Activated CD4-positive, alpha-beta memory T cell treated with anti-CD3 and anti-CD28 coated beads, Interleukin-2, amount 10 ng/mL, durations not matched to agents 7 days and 5 days (primary cell): ENCODE results near the gene TINAGL1. TPM values are rescaled to one million over a fixed set of nuclear protein-coding genes. Genes with fewer than 3 reads are reported as not detected.
A peak's percentile ranks its signal among the peaks of the same experiment; 100 is the strongest.

ENCODE experiments used
- CTCF ChIA-PET: fragments of 350-600 bp; sonication (Branson Sonifier 250); formaldehyde crosslinking; loops from one replicate; lab custom pipeline; 2021; ENCODE audit warnings: antibody characterized with exemption, inconsistent platforms; lab: Charles Lee
- POLR2A ChIA-PET: fragments of 350-600 bp; sonication (Branson Sonifier 250); formaldehyde crosslinking; loops from one replicate; lab custom pipeline; 2021; ENCODE audit warnings: antibody characterized with exemption; lab: Charles Lee
- DNase-seq: peaks from one replicate; pipeline ENCODE4 v3.0.0-alpha.2; 2020
- H3K27ac Mint-ChIP-seq: one replicate; pipeline ENCODE4 v1.8.0; 2021; ENCODE audit warnings: mild to moderate bottlenecking, mixed read lengths
- H3K27me3 Mint-ChIP-seq: one replicate; pipeline ENCODE4 v1.8.0; 2021; ENCODE audit warnings: mixed read lengths
- H3K36me3 Mint-ChIP-seq: one replicate; pipeline ENCODE4 v1.8.0; 2021; ENCODE audit warnings: low read depth, mixed read lengths
- H3K4me1 Mint-ChIP-seq: one replicate; pipeline ENCODE4 v1.8.0; 2021; ENCODE audit warnings: mixed read lengths
- H3K4me3 Mint-ChIP-seq: one replicate; pipeline ENCODE4 v1.8.0; 2021; ENCODE audit warnings: mild to moderate bottlenecking, mixed read lengths
- H3K9me3 Mint-ChIP-seq: one replicate; pipeline ENCODE4 v1.8.0; 2021; ENCODE audit warnings: mixed read lengths
- total RNA-seq, 2 experiments: library from RNA; stranded (reverse); gene quantifications; one replicate each; pipeline ENCODE4 v1.2.3, GENCODE V29; 2021

TINAGL1 gene
- total RNA-seq, 2 experiments from 2014 or later: not detected

DNA sequence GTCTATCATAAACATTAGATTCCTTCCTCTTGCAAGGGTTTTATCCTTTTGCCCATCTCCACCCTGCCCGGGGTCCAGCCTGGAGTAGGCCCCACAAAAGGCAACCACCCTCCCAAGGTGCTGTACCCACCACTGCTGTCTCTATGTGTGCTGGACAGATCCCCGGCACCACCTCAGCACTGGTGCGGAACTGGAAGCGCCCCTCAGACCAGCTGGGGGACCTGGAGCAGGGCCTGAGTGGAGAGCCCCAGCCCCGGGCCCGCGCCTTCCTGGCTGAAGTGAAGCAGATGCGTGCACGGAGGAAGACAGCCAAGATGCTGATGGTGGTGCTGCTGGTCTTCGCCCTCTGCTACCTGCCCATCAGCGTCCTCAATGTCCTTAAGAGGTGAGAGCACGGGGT is 47.0 kb downstream of the TINAGL1 start:
- Mint-ChIP-seq H3K4me1 (peaks cover 14% of the 10 kb centered on the region), H3K27me3 (peaks cover 10% of the 10 kb centered on the region), H3K27ac (no peak overlapping the region), H3K4me3 (no peak overlapping the region), H3K9me3 (no peaks in the 10 kb centered on the region), H3K36me3 (peaks cover 7% of the 10 kb centered on the region)
- no peak for DNase-seq
- ChIA-PET CTCF (no interaction called here), POLR2A (no interaction called here)

DNA sequence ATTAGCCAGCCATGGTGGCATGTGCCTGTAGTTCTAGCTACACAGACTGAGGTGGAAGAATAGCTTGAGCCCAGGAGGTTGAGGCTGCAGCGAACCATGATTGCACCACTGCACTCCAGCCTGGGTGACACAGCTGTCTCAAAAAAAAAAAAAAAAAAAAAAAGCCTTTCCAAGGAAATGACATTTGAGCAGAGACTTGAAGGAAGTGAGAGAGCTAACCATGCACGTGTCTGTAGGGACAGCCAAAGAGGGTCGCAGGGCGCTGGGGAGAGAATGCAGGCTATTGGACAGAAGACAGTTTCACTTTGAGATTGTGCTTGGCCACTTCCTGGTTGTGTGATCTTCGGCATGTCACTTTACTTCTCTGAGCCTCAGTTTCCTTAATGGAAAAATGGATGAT is 48.0 kb downstream of the TINAGL1 start:
- Mint-ChIP-seq H3K36me3 (peaks cover 17% of the 10 kb centered on the region), H3K4me1 (peaks cover 14% of the 10 kb centered on the region), H3K4me3 (no peak overlapping the region), H3K9me3 (no peaks in the 10 kb centered on the region), H3K27ac (no peak overlapping the region), H3K27me3 (peaks cover 3% of the 10 kb centered on the region)
- ChIA-PET POLR2A (interaction anchor here (0.9 kb wide), 1 partner anchor 21 kb away, joined by 3 read pairs; the partner anchor contains the start of gene PEF1), CTCF (interaction anchor here (0.7 to 1.3 kb wide), 2 partner anchors 75 to 201 kb away, joined by 3 read pairs; no protein-coding TSS in a partner anchor)
- DNase-seq: no peak

DNA sequence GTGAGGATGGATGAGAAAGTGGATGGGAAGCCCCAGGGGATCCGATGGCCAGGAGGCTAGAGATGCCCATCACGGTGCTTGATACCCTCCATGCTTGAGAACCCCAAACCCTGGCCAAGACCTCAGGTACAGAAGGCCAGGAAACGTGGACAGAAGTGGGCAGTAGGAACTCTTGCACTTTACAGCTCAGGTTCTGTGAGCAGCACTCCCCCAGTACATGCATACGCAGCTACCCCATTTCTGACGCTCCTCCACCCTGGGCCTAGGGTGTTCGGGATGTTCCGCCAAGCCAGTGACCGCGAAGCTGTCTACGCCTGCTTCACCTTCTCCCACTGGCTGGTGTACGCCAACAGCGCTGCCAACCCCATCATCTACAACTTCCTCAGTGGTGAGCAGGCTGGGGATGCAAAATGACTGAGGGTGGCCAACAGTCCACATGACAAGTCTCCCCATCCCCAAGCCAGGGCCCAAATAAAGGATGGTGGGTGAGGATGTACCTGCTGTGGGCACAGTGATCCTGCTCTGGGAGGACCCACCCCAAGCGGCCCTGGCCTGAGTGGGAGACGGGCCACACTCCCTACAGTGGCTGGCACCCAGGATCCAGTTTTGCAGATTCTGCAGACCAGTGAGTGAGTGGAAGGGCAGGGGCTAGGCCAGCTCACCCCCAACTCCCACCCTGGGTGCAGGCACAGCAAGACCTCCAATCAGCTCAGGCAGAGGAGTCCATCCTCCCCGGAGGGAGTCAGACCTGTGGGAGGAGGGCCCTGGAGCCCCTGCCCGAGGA is 48.6 kb downstream of the TINAGL1 start:
- Mint-ChIP-seq H3K4me3 (no peak overlapping the region), H3K27me3 (no peaks in the 10 kb centered on the region), H3K4me1 (peaks cover 14% of the 10 kb centered on the region), H3K27ac (no peak overlapping the region), H3K36me3 (peaks cover 23% of the 10 kb centered on the region), H3K9me3 (no peaks in the 10 kb centered on the region)
- ChIA-PET CTCF (interaction anchor here (1.3 kb wide), 1 partner anchor 76 kb away, joined by 3 read pairs; no protein-coding TSS in a partner anchor), POLR2A (interaction anchor here (0.9 kb wide), 1 partner anchor 20 kb away, joined by 3 read pairs; the partner anchor contains the start of gene PEF1)
- DNase-seq: no peak

DNA sequence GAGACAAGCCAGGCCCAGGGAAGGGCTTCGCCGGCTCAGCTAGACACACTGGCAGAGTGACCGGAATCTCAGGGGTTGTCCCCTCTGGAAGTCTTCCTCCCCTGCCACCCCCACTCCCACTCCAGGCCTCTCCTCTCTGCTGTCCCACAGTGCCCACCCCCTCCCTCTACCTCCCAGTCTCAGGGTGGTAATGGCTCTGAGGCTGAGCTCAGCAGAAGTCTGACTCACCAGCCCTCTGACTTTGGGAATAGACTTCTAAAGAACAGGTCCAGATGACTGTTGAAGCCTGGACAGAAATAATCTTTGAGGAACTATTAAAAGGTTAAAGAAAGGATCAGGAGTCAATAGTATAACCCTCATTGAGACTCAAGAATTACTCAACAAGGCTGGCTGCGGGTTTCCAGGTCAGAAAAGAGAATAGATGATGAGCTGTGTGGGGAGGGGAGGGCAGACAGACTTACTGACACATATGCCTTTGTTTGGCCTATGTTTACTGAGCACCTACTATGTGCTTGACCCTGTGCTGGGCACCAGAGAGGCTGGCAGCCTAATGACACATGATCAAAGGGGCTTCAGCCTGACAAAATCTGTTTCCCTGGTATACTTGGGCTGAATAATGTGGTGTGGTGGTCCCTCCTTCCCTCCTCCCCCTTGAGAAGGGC is 49.4 kb downstream of the TINAGL1 start:
- no peak for DNase-seq
- POLR2A ChIA-PET: interaction anchor here (1.4 kb wide), 1 partner anchor 18 kb away, joined by 6 read pairs; the partner anchor contains the start of gene PEF1
- CTCF ChIA-PET: no interaction called here
- Mint-ChIP-seq H3K27me3 (no peaks in the 10 kb centered on the region), H3K4me1 (peaks cover 14% of the 10 kb centered on the region), H3K36me3 (peaks cover 29% of the 10 kb centered on the region), H3K27ac (no peak overlapping the region), H3K9me3 (no peaks in the 10 kb centered on the region), H3K4me3 (no peak overlapping the region)

DNA sequence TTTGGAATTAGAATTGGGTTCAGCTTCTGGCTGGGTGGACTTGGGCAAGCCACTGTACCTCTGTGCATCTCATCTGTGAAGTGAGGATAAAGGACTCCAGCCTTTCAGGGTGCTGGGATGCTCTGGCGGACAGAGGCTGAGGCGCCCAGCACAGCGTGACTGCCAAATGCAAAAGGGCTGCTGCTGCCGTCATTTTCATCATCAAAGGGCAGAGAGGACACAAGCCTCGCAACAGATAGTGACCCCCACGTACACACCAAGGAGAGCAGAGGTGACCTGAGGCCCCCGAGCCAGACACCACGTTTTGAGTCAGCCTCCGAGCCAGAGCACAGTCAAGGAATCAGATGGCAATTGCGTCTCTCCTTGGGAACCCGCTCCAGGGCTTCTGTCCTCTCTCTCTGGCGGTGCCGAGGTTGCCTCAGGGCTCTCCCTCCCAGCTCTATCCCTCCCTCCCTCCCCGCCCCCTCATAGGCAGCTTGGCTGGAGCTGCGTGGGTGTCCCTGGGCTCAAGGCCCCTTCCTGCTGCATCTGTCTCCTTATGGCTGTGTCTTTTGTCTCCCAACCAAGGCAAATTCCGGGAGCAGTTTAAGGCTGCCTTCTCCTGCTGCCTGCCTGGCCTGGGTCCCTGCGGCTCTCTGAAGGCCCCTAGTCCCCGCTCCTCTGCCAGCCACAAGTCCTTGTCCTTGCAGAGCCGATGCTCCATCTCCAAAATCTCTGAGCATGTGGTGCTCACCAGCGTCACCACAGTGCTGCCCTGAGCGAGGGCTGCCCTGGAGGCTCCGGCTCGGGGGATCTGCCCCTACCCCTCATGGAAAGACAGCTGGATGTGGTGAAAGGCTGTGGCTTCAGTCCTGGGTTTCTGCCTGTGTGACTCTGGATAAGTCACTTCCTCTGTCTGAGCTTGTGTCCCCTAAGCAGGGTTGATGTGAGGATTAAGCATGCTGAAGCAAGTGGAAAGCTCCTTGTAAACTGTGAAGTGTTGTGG is 50.2 kb downstream of the TINAGL1 start:
- Mint-ChIP-seq H3K4me1 (peaks cover 14% of the 10 kb centered on the region), H3K9me3 (no peaks in the 10 kb centered on the region), H3K27me3 (no peaks in the 10 kb centered on the region), H3K4me3 (no peak overlapping the region), H3K36me3 (peaks cover 29% of the 10 kb centered on the region), H3K27ac (no peak overlapping the region)
- ChIA-PET POLR2A (interaction anchor here (0.8 to 1.4 kb wide), 2 partner anchors 8 to 18 kb away, joined by 3 to 6 read pairs; partner anchors contain the start of gene PEF1), CTCF (no interaction called here)
- DNase-seq: no peak

DNA sequence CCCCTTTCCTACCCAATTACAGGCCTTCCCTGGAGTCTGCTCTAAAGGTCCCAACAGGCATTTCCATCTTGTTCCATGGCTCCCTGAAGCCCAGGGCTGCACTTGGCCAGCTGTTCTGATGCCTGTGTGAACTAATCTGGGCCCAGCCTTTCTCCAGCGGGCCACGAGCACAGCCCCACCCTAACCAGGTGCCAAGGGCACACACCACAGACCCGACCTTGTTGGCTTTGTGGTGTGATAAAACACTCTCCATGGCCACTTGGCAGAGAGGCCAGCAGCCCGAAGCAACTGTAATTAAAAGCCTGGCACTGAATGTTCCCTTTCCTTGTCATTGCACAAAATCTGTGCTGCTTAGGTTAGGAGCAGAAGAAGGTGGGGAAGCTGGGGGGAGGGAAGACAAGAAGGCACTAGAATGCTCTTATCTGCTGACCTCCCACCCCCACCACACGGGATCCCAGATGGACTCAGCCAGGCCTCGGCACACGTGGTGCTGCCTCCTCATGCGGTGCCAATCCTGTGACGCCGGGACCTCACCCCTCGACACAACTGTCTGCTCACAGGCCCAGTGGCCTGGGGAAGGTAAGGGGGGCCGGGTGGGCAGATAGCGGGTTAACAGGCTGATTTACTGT is 51.1 kb downstream of the TINAGL1 start:
- no peaks in the 10 kb centered on the region for H3K27me3 Mint-ChIP-seq
- DNase-seq: no peak
- no peak overlapping the region for H3K4me3 Mint-ChIP-seq
- H3K9me3 Mint-ChIP-seq: no peaks in the 10 kb centered on the region
- ChIA-PET POLR2A (interaction anchor here (0.8 to 1.4 kb wide), 2 partner anchors 9 to 17 kb away, joined by 3 to 6 read pairs; partner anchors contain the start of gene PEF1), CTCF (no interaction called here)
- peaks cover 14% of the 10 kb centered on the region for H3K4me1 Mint-ChIP-seq
- peaks cover 31% of the 10 kb centered on the region for H3K36me3 Mint-ChIP-seq
- H3K27ac Mint-ChIP-seq: no peak overlapping the region

DNA sequence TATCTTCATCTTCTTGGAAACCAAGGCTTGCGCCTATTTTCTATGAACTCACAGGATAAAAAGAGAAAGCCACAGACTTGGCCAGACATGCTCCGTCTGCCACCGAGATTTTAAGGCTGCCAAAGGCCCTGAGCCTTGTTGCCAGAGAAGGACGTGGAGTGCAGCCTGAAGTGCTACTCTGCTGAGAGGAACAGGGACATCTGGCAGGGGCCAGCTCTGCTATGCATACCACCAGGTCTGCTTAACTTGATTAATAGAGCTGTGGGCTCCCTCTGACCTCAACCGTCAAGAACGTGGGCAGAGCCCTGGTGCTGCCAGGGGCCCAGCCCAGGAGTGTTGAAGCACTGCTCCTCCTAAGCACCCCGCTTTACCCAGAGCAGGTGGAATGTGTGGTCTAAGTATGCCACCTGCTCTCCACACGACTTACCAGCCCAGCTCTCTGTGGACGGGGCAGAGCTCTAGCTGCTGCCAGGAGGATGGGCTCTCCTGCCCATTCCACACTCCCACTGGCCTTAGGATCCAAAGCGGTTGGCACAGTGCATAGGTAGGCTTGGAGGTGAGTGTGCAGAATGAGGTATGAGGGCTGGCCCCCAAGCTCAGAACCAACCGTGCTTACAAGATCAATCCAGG is 51.7 kb downstream of the TINAGL1 start:
- ChIA-PET POLR2A (no interaction called here), CTCF (interaction anchor here (1.6 kb wide), 1 partner anchor 16 kb away, joined by 3 read pairs; the partner anchor contains the start of gene PEF1)
- no peaks in the 10 kb centered on the region for H3K9me3 Mint-ChIP-seq
- DNase-seq: no peak
- no peak overlapping the region for H3K27ac Mint-ChIP-seq
- H3K36me3 Mint-ChIP-seq: peaks cover 36% of the 10 kb centered on the region
- H3K4me3 Mint-ChIP-seq: no peak overlapping the region
- peaks cover 14% of the 10 kb centered on the region for H3K4me1 Mint-ChIP-seq
- H3K27me3 Mint-ChIP-seq: no peaks in the 10 kb centered on the region

DNA sequence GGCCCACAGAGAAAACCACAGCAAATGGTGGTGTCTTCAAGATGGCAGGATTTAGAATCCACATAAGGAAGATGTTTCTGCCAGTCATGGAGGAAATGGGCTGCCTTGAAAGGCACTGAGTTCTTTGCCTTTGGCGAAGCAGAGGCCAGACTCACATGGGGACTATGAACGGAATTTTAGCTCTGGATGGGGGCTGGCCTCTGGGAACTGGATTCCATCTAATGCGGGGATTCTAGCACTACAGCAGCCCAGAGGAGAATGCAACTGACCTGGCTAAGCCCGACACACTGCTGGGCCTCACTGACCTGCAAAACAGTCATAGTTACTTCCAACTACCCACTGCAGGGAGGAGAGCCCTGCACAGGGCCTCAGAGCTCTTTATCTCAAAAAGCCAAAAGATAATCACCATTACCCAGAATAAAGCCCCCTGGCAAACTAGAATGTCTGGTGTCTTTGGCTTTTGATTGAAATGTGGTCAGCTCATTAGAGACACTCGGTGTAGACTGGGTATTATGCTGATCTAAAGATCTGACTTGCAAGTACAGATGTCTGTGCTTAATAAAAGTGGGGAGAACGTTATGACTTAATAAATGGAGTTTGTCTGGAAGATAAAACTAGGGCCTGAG is 52.7 kb downstream of the TINAGL1 start:
- Mint-ChIP-seq H3K27me3 (no peaks in the 10 kb centered on the region), H3K4me3 (no peak overlapping the region), H3K27ac (no peak overlapping the region), H3K9me3 (no peaks in the 10 kb centered on the region), H3K4me1 (peaks cover 9% of the 10 kb centered on the region), H3K36me3 (peaks cover 33% of the 10 kb centered on the region)
- CTCF ChIA-PET: interaction anchor here (1.1 to 1.6 kb wide), 2 partner anchors 15 to 80 kb away, joined by 3 read pairs; partner anchors contain the start of gene PEF1
- POLR2A ChIA-PET: interaction anchor here (0.7 to 1.2 kb wide), 3 partner anchors 10 to 16 kb away, joined by 3 to 5 read pairs (median 4); partner anchors contain the start of gene PEF1
- DNase-seq: no peak

DNA sequence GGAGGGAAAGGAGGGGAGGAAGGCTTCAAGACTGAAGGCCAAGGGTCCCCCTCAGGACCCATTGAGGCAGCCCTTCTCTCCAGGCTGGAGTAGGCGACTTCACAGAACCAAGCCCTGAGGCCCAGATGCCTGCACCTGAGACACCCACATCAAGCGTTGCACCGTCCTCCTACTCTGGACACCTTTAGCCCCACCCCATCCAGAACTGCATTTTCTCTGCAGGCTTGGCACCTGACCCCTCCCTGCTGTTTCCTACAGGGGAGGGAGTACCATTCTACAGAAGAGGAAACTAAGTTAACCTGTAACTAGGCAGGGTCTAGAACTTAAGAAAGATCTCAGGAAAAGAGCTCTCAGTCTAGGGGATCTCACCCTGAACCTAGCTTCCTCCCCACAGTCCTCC is 56.3 kb downstream of the TINAGL1 start:
- Mint-ChIP-seq H3K27me3 (no peaks in the 10 kb centered on the region), H3K36me3 (peaks cover 33% of the 10 kb centered on the region), H3K4me1 (peaks cover 6% of the 10 kb centered on the region), H3K27ac (no peak overlapping the region), H3K9me3 (no peaks in the 10 kb centered on the region), H3K4me3 (no peak overlapping the region)
- POLR2A ChIA-PET: interaction anchor here (0.8 to 1.2 kb wide), 3 partner anchors 10 to 12 kb away, joined by 3 to 4 read pairs (median 3); partner anchors contain the start of gene PEF1
- CTCF ChIA-PET: interaction anchor here (1.4 to 2.2 kb wide), 2 partner anchors 10 to 68 kb away, joined by 3 to 13 read pairs; no protein-coding TSS in a partner anchor
- DNase-seq: no peak

DNA sequence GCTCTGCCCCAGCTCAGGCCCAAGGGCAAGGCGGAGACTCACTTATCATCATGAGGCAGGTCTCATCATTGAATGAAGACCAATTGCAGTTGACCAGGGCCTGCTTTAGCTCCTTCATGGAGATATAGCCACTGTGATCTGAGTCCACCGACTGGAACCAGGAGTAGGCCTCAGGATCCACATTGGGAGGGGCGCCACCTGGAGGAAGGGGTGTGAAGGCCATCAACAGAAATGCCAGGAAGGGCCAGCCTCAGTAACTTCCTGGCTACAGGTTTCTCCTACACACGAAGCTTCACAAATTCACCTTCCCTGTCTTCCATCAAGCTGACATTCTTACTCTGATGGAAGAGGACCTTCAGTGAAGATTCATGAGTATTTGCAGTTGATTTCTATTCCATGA is 56.8 kb downstream of the TINAGL1 start:
- H3K4me3 Mint-ChIP-seq: no peak overlapping the region
- peaks cover 32% of the 10 kb centered on the region for H3K36me3 Mint-ChIP-seq
- H3K27me3 Mint-ChIP-seq: no peaks in the 10 kb centered on the region
- peaks cover 10% of the 10 kb centered on the region for H3K4me1 Mint-ChIP-seq
- DNase-seq: peak; percentile 33
- ChIA-PET CTCF (interaction anchor here (0.7 to 2.2 kb wide), 3 partner anchors 10 to 68 kb away, joined by 3 to 13 read pairs (median 3); no protein-coding TSS in a partner anchor), POLR2A (interaction anchor here (0.8 to 1.2 kb wide), 3 partner anchors 10 to 12 kb away, joined by 3 to 4 read pairs (median 3); partner anchors contain the start of gene PEF1)
- no peaks in the 10 kb centered on the region for H3K9me3 Mint-ChIP-seq
- no peak overlapping the region for H3K27ac Mint-ChIP-seq
